Common myeloid progenitor, CD34-positive (primary cell): ENCODE measurements around the gene GRM8.

Source experiments
- CTCF ChIA-PET: fragments of 350-600 bp; sonication (Branson Sonifier 250); formaldehyde crosslinking; loops from one replicate; lab custom pipeline; 2021; ENCODE audit warnings: antibody characterized with exemption; lab: Charles Lee
- POLR2A ChIA-PET: fragments of 350-600 bp; sonication (Branson Sonifier 250); formaldehyde crosslinking; loops from one replicate; lab custom pipeline; 2021; ENCODE audit warnings: antibody characterized with exemption; lab: Charles Lee
- DNase-seq, 3 donors: peaks; one replicate each; pipeline versions ENCODE4 v3.0.0 to v3.0.0-alpha.2; 2013
- H3K27ac ChIP-seq, 2 experiments: 1 replicate in 1 of 2; 2 replicates in 1 of 2; pipeline ENCODE4 v1.7.0; 2013; ENCODE audit warnings: inconsistent platforms in 2 of 2, low read length in 2 of 2, mild to moderate bottlenecking in 2 of 2, low read depth in 1 of 2, moderate library complexity in 1 of 2; ENCODE audit not compliant: severe bottlenecking in 2 of 2, insufficient read depth in 1 of 2, poor library complexity in 1 of 2
- H3K27me3 ChIP-seq, 5 experiments: replicated peaks in 2 of 5; 1 replicate in 3 of 5; 2 replicates in 2 of 5; pipeline versions ENCODE4 v1.6.1 to v1.7.0; 2013; ENCODE audit warnings: low read length in 4 of 5, mild to moderate bottlenecking in 2 of 5, moderate library complexity in 2 of 5, inconsistent platforms in 1 of 5; ENCODE audit not compliant: insufficient read depth in 5 of 5, control insufficient read depth in 4 of 5
- H3K36me3 ChIP-seq, 4 experiments: 1 replicate in 2 of 4; 2 replicates in 2 of 4; pipeline versions ENCODE4 v1.6.1 to v1.7.0; 2013; ENCODE audit warnings: low read length in 3 of 4, control low read depth in 1 of 4, mild to moderate bottlenecking in 1 of 4; ENCODE audit not compliant: control insufficient read depth in 4 of 4, insufficient read depth in 4 of 4
- H3K4me1 ChIP-seq, 4 experiments: 1 replicate in 3 of 4; 2 replicates in 1 of 4; pipeline versions ENCODE4 v1.6.1 to v1.7.1; 2013; ENCODE audit warnings: low read length in 3 of 4, mild to moderate bottlenecking in 3 of 4, control low read depth in 1 of 4, inconsistent platforms in 1 of 4, moderate library complexity in 1 of 4; ENCODE audit not compliant: control insufficient read depth in 4 of 4, insufficient read depth in 4 of 4; ENCODE audit errors: control extremely low read depth in 1 of 4
- H3K4me3 ChIP-seq, 7 experiments: 1 replicate in 4 of 7; 2 replicates in 3 of 7; pipeline versions ENCODE4 v1.5.1 to v1.7.0; 2013; ENCODE audit warnings: mild to moderate bottlenecking in 7 of 7, low read length in 6 of 7, moderate library complexity in 6 of 7, inconsistent platforms in 2 of 7, low read depth in 2 of 7, control low read depth in 1 of 7; ENCODE audit not compliant: insufficient read depth in 4 of 7, control insufficient read depth in 1 of 7; ENCODE audit errors: extremely low read depth in 1 of 7
- H3K9me3 ChIP-seq, 5 experiments: 1 replicate in 4 of 5; 2 replicates in 1 of 5; pipeline versions ENCODE4 v1.6.1 to v1.7.1; 2013; ENCODE audit warnings: low read length in 4 of 5, mild to moderate bottlenecking in 2 of 5, inconsistent platforms in 1 of 5, low read depth in 1 of 5, moderate library complexity in 1 of 5; ENCODE audit not compliant: control insufficient read depth in 4 of 5, insufficient read depth in 2 of 5; ENCODE audit errors: control extremely low read depth in 1 of 5
- WGBS: methylation state at CpG from one replicate; pipeline ENCODE4 v1.1.5; 2013; ENCODE audit not compliant: insufficient coverage; 5-methylcytosine and 5-hydroxymethylcytosine counted together

The GRM8 gene

GRCh38 chr7:126493801-126494200, 758.9 kb downstream of the GRM8 start:
- H3K36me3 ChIP-seq: no peaks in the 10 kb centered on the region
- no peaks in the 10 kb centered on the region for H3K4me1 ChIP-seq
- WGBS: 86% methylated on average over 1 of the region's 2 CpGs
- no peaks in the 10 kb centered on the region for H3K9me3 ChIP-seq
- no peak for DNase-seq
- ChIA-PET POLR2A (no interaction called here), CTCF (no interaction called here)
- no peak overlapping the region for H3K4me3 ChIP-seq
- no peak overlapping the region for H3K27ac ChIP-seq
- no peaks in the 10 kb centered on the region for H3K27me3 ChIP-seq

GRCh38 chr7:126489874-126490273, 762.9 kb downstream of the GRM8 start:
- H3K27me3 ChIP-seq: no peaks in the 10 kb centered on the region
- CTCF ChIA-PET: no interaction called here
- WGBS: 100% methylated on average over 2 of the region's 2 CpGs
- H3K9me3 ChIP-seq: no peaks in the 10 kb centered on the region
- H3K27ac ChIP-seq: no peak overlapping the region
- no peak for DNase-seq
- no peaks in the 10 kb centered on the region for H3K36me3 ChIP-seq
- H3K4me3 ChIP-seq: no peak overlapping the region
- H3K4me1 ChIP-seq: no peaks in the 10 kb centered on the region
- POLR2A ChIA-PET: no interaction called here

GRCh38 chr7:126487728-126488442, 764.9 kb downstream of the GRM8 start:
- H3K9me3 ChIP-seq: no peaks in the 10 kb centered on the region
- no peaks in the 10 kb centered on the region for H3K36me3 ChIP-seq
- H3K27me3 ChIP-seq: no peaks in the 10 kb centered on the region
- no peaks in the 10 kb centered on the region for H3K4me1 ChIP-seq
- CTCF ChIA-PET: no interaction called here
- 85% methylated on average over 2 of the region's 4 CpGs for WGBS
- H3K27ac ChIP-seq: no peak overlapping the region
- POLR2A ChIA-PET: no interaction called here
- DNase-seq: no peak
- no peak overlapping the region for H3K4me3 ChIP-seq

- no peaks in the 10 kb centered on the region for H3K4me1 ChIP-seq
- ChIA-PET CTCF (no interaction called here), POLR2A (no interaction called here)
- no peak overlapping the region for H3K27ac ChIP-seq
- no peak overlapping the region for H3K4me3 ChIP-seq
- no peaks in the 10 kb centered on the region for H3K36me3 ChIP-seq
- no peak for DNase-seq
- no peaks in the 10 kb centered on the region for H3K27me3 ChIP-seq
- H3K9me3 ChIP-seq: no peaks in the 10 kb centered on the region
Observed at GRCh38 chr7:126486806-126487205, 765.9 kb downstream of the GRM8 start.

GRCh38 chr7:126485791-126486190, 767.0 kb downstream of the GRM8 start:
- ChIA-PET CTCF (no interaction called here), POLR2A (no interaction called here)
- Histone ChIP-seq H3K36me3 (no peaks in the 10 kb centered on the region), H3K27ac (no peak overlapping the region), H3K27me3 (no peaks in the 10 kb centered on the region), H3K4me1 (no peaks in the 10 kb centered on the region), H3K9me3 (no peaks in the 10 kb centered on the region), H3K4me3 (no peak overlapping the region)
- no peak for DNase-seq
- WGBS: 84% methylated on average over 4 of the region's 4 CpGs

- H3K27ac ChIP-seq: no peak overlapping the region
- no peaks in the 10 kb centered on the region for H3K4me1 ChIP-seq
- H3K27me3 ChIP-seq: no peaks in the 10 kb centered on the region
- H3K9me3 ChIP-seq: no peaks in the 10 kb centered on the region
- DNase-seq: no peak
- no peaks in the 10 kb centered on the region for H3K36me3 ChIP-seq
- ChIA-PET POLR2A (no interaction called here), CTCF (no interaction called here)
- no CpG with 5 or more reads among the region's 3 CpGs for WGBS
- H3K4me3 ChIP-seq: no peak overlapping the region
Observed at GRCh38 chr7:126483972-126484371, 768.8 kb downstream of the GRM8 start.

- Histone ChIP-seq H3K9me3 (peaks cover 0 to 12% (median 2%) of the 10 kb centered on the region in 5 experiments), H3K36me3 (no peaks in the 10 kb centered on the region), H3K27me3 (no peaks in the 10 kb centered on the region), H3K4me3 (no peak overlapping the region), H3K27ac (no peak overlapping the region), H3K4me1 (no peaks in the 10 kb centered on the region)
- ChIA-PET POLR2A (no interaction called here), CTCF (no interaction called here)
- DNase-seq: no peak
Observed at GRCh38 chr7:126472825-126473224, 779.9 kb downstream of the GRM8 start.
